ENCODE data around the gene PLXNA1. TPM values are rescaled to one million over a fixed set of nuclear protein-coding genes. Genes with fewer than 3 reads are reported as not detected.

PLXNA1 gene
- total and polyA plus RNA-seq, 9 of the 15 experiments (the other 6 are each of a cell fraction or from before 2014, with no cell fraction given) = 0.23 to 59.9 (median 16.8) TPM

DNA sequence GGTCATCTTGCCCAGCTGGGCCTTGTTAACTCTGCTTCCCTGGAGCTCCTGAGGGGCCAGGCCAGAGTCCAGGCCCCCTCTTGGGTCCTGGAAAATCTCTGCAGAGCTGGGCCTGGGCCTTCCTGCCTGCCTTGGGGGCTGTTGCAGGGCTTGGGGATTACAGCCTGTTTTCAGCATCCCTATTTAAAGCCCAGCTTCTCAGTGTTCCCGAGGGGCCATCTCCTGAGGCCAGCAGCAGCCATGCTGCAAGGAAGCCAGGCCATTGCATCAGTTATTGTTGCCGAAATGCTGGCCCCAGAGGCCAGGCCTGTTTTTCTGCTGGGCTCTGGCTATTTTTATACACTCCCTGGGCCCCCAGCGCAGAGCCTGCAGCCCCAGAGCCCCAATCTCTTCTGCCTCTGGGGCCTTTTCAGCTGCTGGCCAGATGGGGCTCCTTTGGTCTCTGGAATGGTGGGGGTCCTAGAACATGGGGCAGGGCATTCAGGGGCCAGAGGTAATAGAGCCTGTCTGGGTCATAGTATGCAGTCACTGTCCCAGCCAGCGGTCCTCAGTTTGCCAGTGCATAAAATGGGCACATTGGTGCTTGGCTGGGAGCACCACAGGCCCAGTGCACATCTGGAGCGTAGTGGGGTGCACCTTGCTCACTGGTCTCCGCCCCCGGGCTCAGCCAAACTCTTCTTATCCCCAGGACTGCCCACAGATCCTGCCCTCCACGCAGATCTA, 28.5 kb downstream of the PLXNA1 start (continued):
- TF ChIP-seq ZBTB26 (CRISPR knock-in tag; IDR thresholded peaks at IDR 0.05) (no peak), BCOR (IDR thresholded peaks at IDR 0.05) (peak; percentile 87), ZNF263 (CRISPR knock-in tag; IDR thresholded peaks at IDR 0.05; ENCODE audit: borderline replicate concordance) (no peak), SMARCA5 (IDR thresholded peaks at IDR 0.05) (peak; percentile 55; the same call in 1 of the 2 replicates), ZNF592 (IDR thresholded peaks at IDR 0.05) (no peak), RBM25 (IDR thresholded peaks at IDR 0.05; ENCODE audit: low read depth, low read length, severe bottlenecking) (peak; percentile 92), ZBTB49 (CRISPR knock-in tag; IDR thresholded peaks at IDR 0.05; ENCODE audit: borderline replicate concordance) (no peak), ZNF184 (CRISPR knock-in tag; IDR thresholded peaks at IDR 0.05) (no peak), RCOR1 (IDR thresholded peaks at IDR 0.05; ENCODE audit: borderline replicate concordance in 1 of 2, low read depth in 2 of 2, low read length in 2 of 2) (peak in 1 of 2 experiments; percentile 46; a peak in 1 of 4 replicates), KDM1A (IDR thresholded peaks at IDR 0.05) (0 out of 4 replicates have a peak, but pooled peaks of 1 of the 2 experiments have one; percentile 25), ZNF778 (CRISPR knock-in tag; IDR thresholded peaks at IDR 0.05) (no peak)
- TF ChIP-seq, protein P1, sequence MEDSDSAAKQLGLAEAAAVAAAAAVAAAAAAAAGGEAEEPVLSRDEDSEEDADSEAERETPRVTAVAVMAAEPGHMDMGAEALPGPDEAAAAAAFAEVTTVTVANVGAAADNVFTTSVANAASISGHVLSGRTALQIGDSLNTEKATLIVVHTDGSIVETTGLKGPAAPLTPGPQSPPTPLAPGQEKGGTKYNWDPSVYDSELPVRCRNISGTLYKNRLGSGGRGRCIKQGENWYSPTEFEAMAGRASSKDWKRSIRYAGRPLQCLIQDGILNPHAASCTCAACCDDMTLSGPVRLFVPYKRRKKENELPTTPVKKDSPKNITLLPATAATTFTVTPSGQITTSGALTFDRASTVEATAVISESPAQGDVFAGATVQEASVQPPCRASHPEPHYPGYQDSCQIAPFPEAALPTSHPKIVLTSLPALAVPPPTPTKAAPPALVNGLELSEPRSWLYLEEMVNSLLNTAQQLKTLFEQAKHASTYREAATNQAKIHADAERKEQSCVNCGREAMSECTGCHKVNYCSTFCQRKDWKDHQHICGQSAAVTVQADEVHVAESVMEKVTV (CRISPR knock-in tag; IDR thresholded peaks at IDR 0.05) = no peak

Data from K562 (cell line).